ENCODE data around the gene CNGA1. TPM values are rescaled to one million over a fixed set of nuclear protein-coding genes. Genes with fewer than 3 reads are reported as not detected.

CNGA1 gene
- not detected for polyA plus RNA-seq (2013, experiment 1 of 2)
- 0.89 TPM for polyA plus RNA-seq (2013, experiment 2 of 2)

DNA sequence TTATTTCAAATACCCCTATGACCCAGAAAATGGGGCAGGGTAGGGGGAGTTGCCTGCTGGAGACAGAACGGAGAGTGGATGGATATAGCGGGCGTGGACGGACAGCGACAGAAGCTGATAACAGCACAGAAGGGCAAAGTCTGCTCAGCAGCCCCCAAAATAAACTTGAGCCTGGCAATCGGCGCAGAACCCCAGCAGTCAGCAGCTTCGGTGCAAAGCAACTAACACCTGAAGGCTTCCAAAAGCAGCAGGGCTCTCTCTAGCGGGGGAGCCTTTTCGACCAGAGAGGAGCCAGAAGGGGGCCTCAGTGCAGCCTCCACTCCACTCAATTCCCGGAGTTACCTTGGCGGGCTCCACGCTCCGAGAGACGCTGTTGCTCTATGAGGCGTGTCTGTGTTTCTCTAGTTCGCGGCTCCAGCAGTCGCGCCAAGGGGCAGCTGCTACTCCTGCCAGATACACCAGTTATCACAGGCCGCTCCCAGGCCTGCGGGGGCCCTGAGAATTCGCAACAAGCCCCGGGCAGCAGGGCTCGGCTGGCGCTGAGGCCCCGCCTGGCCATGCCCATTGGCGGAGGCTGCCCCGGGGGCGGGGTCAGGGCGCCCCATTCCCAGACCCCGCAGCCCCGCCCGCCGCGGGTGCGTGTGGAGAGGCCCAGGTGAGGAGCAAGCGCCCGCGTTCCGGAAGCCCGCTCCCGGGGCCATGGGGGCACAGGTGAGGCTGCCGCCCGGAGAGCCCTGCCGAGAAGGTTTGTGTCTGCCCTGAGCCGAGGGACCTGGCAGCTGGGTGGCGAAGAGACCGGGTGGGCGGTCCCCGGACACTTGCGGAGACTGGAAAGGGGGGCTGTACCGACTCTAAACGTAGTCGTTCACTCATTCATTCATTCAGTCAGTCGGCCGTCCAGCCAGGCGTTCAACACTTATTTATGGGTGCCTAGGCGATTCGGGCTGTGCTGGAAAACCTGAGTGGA is at the start of gene CNGA1, which contains the start of gene NIPAL1:
Gene CNGA1 (minus strand): TSS at position 541 of the 967 bp plus-strand sequence. CDS start 63,992 bp downstream, outside the sequence.
Gene NIPAL1 (plus strand): TSS at position 632 of the 967 bp plus-strand sequence. CDS start 68 bp downstream, at position 700.
- Histone ChIP-seq H3K27me3 (ENCODE audit: insufficient read depth, low read length) (peaks cover 19% of the 10 kb centered on the region), H3K4me1 (ENCODE audit: insufficient read depth, low read length) (peaks cover 25% of the 10 kb centered on the region), H3K27ac (ENCODE audit: low read depth, low read length) (peak within 1 kb of the TSS; percentile 39; the same call in 1 of the 2 replicates), H3K4me3 (ENCODE audit: low read length) (peak within 1 kb of the TSS; percentile 80), H3K36me3 (ENCODE audit: insufficient read depth, low read length) (no peaks in the 10 kb centered on the region), H3K9ac (ENCODE audit: low read depth, low read length) (peak within 1 kb of the TSS; percentile 66), H3K9me3 (ENCODE audit: insufficient read depth, low read depth, low read length) (no peaks in the 10 kb centered on the region)
- 3% methylated on average over 60 of the region's 60 CpGs for WGBS

DNA sequence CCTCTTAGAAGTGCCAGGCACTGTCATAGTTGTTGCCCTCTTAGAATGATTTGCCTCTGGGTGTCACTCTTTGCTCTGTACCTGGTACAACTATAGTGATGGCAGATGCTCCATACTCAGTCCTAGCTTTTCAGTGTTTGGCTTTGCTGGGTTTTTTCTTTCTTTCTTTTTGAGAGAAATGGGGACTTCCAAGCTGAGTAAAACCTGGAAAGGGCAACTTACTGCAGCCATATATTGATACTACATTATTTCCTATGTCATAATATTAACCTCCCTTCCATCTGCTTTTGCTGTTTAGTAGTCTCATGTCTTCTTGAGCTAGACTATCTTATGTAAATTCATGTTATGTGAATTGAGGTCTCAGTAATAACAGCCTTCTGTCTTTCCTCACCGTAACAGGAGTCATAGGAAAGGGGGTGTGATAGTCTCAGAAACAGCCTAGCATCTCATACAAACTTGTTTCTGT is 49.1 kb upstream of the CNGA1 start:
- Histone ChIP-seq H3K9me3 (ENCODE audit: insufficient read depth, low read depth, low read length) (no peaks in the 10 kb centered on the region), H3K9ac (ENCODE audit: low read depth, low read length) (no peak overlapping the region), H3K36me3 (ENCODE audit: insufficient read depth, low read length) (no peaks in the 10 kb centered on the region), H3K4me1 (ENCODE audit: insufficient read depth, low read length) (no peaks in the 10 kb centered on the region), H3K4me3 (ENCODE audit: low read length) (no peak overlapping the region), H3K27me3 (ENCODE audit: insufficient read depth, low read length) (no peaks in the 10 kb centered on the region), H3K27ac (ENCODE audit: low read depth, low read length) (no peak overlapping the region)
- WGBS, result 100% methylated on average over 1 of the region's 1 CpG

- Histone ChIP-seq H3K9me3 (ENCODE audit: insufficient read depth, low read depth, low read length) (no peaks in the 10 kb centered on the region), H3K4me1 (ENCODE audit: insufficient read depth, low read length) (no peaks in the 10 kb centered on the region), H3K27me3 (ENCODE audit: insufficient read depth, low read length) (no peaks in the 10 kb centered on the region), H3K4me3 (ENCODE audit: low read length) (no peak overlapping the region), H3K27ac (ENCODE audit: low read depth, low read length) (no peak overlapping the region), H3K36me3 (ENCODE audit: insufficient read depth, low read length) (no peaks in the 10 kb centered on the region), H3K9ac (ENCODE audit: low read depth, low read length) (no peak overlapping the region)
- 92% methylated on average over 3 of the region's 3 CpGs for WGBS
These were observed 47.9 kb upstream of the CNGA1 start for GRCh38 chr4:48064349-48064748.

GRCh38 chr4:48058617-48059530 is 42.4 kb upstream of the CNGA1 start:
- Histone ChIP-seq H3K9me3 (ENCODE audit: insufficient read depth, low read depth, low read length) (no peaks in the 10 kb centered on the region; the same call in 1 of the 2 replicates), H3K9ac (ENCODE audit: low read depth, low read length) (no peak overlapping the region), H3K27me3 (ENCODE audit: insufficient read depth, low read length) (no peaks in the 10 kb centered on the region), H3K4me3 (ENCODE audit: low read length) (no peak overlapping the region), H3K27ac (ENCODE audit: low read depth, low read length) (no peak overlapping the region), H3K4me1 (ENCODE audit: insufficient read depth, low read length) (no peaks in the 10 kb centered on the region), H3K36me3 (ENCODE audit: insufficient read depth, low read length) (no peaks in the 10 kb centered on the region)
- WGBS, result 85% methylated on average over 5 of the region's 5 CpGs

- no peak overlapping the region for H3K27ac ChIP-seq (ENCODE audit: low read depth, low read length)
- H3K36me3 ChIP-seq (ENCODE audit: insufficient read depth, low read length), result no peaks in the 10 kb centered on the region
- no peak overlapping the region for H3K9ac ChIP-seq (ENCODE audit: low read depth, low read length)
- no peak overlapping the region for H3K4me3 ChIP-seq (ENCODE audit: low read length)
- no peaks in the 10 kb centered on the region for H3K4me1 ChIP-seq (ENCODE audit: insufficient read depth, low read length)
- no peaks in the 10 kb centered on the region for H3K27me3 ChIP-seq (ENCODE audit: insufficient read depth, low read length)
- H3K9me3 ChIP-seq (ENCODE audit: insufficient read depth, low read depth, low read length), result no peaks in the 10 kb centered on the region
- WGBS, result 100% methylated on average over 1 of the region's 1 CpG
These were observed 34.6 kb upstream of the CNGA1 start for GRCh38 chr4:48051078-48051477.

GRCh38 chr4:48049483-48049882 is 33.0 kb upstream of the CNGA1 start:
- H3K36me3 ChIP-seq (ENCODE audit: insufficient read depth, low read length), result no peaks in the 10 kb centered on the region
- no peaks in the 10 kb centered on the region for H3K4me1 ChIP-seq (ENCODE audit: insufficient read depth, low read length)
- H3K9ac ChIP-seq (ENCODE audit: low read depth, low read length), result no peak overlapping the region
- no peak overlapping the region for H3K4me3 ChIP-seq (ENCODE audit: low read length)
- no peaks in the 10 kb centered on the region for H3K9me3 ChIP-seq (ENCODE audit: insufficient read depth, low read depth, low read length)
- WGBS, result 92% methylated on average over 8 of the region's 8 CpGs
- H3K27ac ChIP-seq (ENCODE audit: low read depth, low read length), result no peak overlapping the region
- no peaks in the 10 kb centered on the region for H3K27me3 ChIP-seq (ENCODE audit: insufficient read depth, low read length)

DNA sequence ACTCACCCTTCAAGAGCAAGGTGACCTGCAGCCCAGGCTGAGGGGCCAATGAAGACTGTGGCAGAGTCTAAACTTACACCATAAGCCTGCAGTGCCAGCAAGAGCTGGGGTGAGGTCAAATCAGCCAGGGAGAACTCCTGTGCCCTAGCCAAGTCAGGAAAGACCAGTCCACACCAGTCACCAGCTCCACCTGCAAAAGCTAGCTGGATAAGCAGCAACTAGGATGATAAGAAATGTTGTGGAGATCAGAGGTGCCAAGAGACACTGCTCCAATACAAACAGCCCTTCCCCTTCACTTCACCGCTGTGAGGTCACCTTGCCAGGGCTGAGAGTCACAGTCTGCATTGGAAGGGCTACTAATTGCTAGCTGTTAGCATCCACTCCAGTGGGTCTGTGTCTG is 31.4 kb upstream of the CNGA1 start:
- no peaks in the 10 kb centered on the region for H3K27me3 ChIP-seq (ENCODE audit: insufficient read depth, low read length)
- no peak overlapping the region for H3K9ac ChIP-seq (ENCODE audit: low read depth, low read length)
- no peak overlapping the region for H3K4me3 ChIP-seq (ENCODE audit: low read length)
- H3K9me3 ChIP-seq (ENCODE audit: insufficient read depth, low read depth, low read length), result no peaks in the 10 kb centered on the region
- 80% methylated on average over 1 of the region's 1 CpG for WGBS
- H3K27ac ChIP-seq (ENCODE audit: low read depth, low read length), result no peak overlapping the region
- no peaks in the 10 kb centered on the region for H3K36me3 ChIP-seq (ENCODE audit: insufficient read depth, low read length)
- H3K4me1 ChIP-seq (ENCODE audit: insufficient read depth, low read length), result no peaks in the 10 kb centered on the region

DNA sequence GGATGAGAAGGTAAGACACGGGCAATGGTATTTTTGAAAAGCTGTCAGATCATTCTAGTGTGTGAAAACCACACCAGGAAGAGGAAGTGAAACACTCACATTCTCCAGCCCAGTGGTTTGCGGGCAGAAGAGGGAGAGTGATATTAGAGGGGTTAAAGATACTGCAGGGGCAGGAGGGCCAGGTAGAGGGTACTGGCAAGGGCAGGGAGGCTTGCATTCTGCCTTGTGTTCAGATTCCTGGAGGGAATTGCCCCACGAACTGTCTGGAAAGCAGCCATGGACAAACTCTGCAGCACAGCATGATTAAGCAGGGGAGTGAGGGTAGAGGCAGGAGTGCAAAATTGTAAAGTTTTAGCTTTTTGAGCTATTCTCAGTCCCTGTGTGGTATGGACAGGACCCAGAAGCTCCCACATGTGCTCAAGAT is 31.0 kb upstream of the CNGA1 start:
- H3K36me3 ChIP-seq (ENCODE audit: insufficient read depth, low read length), result no peaks in the 10 kb centered on the region
- H3K27ac ChIP-seq (ENCODE audit: low read depth, low read length), result no peak overlapping the region
- 86% methylated on average over 3 of the region's 3 CpGs for WGBS
- no peak overlapping the region for H3K9ac ChIP-seq (ENCODE audit: low read depth, low read length)
- peaks cover 5% of the 10 kb centered on the region; the same call in 1 of the 2 replicates for H3K4me1 ChIP-seq (ENCODE audit: insufficient read depth, low read length)
- no peaks in the 10 kb centered on the region for H3K27me3 ChIP-seq (ENCODE audit: insufficient read depth, low read length)
- H3K4me3 ChIP-seq (ENCODE audit: low read length), result no peak overlapping the region
- no peaks in the 10 kb centered on the region for H3K9me3 ChIP-seq (ENCODE audit: insufficient read depth, low read depth, low read length)

DNA sequence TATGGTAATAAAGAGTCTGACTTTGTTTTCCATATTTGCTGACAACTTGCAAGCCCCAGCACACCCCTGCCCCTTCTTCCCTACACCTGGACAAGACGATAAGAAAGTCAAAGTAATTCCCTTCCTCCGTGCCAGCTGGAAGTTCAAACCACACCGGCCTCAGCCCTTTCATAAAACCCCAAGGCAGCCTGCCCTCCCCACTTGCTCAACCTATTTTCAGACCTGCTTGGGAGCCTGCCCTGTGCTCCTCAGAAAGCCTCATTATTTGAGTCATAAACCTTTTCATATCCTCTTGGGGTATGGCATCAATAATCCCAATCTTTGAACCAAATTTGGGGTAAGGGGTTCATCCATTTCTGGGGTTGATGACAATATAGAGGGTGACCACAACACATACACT is 29.6 kb upstream of the CNGA1 start:
- Histone ChIP-seq H3K4me3 (ENCODE audit: low read length) (no peak overlapping the region), H3K27me3 (ENCODE audit: insufficient read depth, low read length) (no peaks in the 10 kb centered on the region), H3K9ac (ENCODE audit: low read depth, low read length) (no peak overlapping the region), H3K27ac (ENCODE audit: low read depth, low read length) (no peak overlapping the region), H3K4me1 (ENCODE audit: insufficient read depth, low read length) (peaks cover 8% of the 10 kb centered on the region; the same call in 1 of the 2 replicates), H3K36me3 (ENCODE audit: insufficient read depth, low read length) (no peaks in the 10 kb centered on the region), H3K9me3 (ENCODE audit: insufficient read depth, low read depth, low read length) (no peaks in the 10 kb centered on the region)
- WGBS, result 87% methylated on average over 3 of the region's 3 CpGs

- H3K4me1 ChIP-seq (ENCODE audit: insufficient read depth, low read length), result peaks cover 8% of the 10 kb centered on the region; the same call in 1 of the 2 replicates
These were observed 27.8 kb upstream of the CNGA1 start for GRCh38 chr4:48044298-48044697.

More at GRCh38 chr4:48044298-48044697, 27.8 kb upstream of the CNGA1 start:
- Histone ChIP-seq H3K9me3 (ENCODE audit: insufficient read depth, low read depth, low read length) (no peaks in the 10 kb centered on the region), H3K4me3 (ENCODE audit: low read length) (no peak overlapping the region), H3K27ac (ENCODE audit: low read depth, low read length) (no peak overlapping the region), H3K27me3 (ENCODE audit: insufficient read depth, low read length) (no peaks in the 10 kb centered on the region), H3K36me3 (ENCODE audit: insufficient read depth, low read length) (no peaks in the 10 kb centered on the region), H3K9ac (ENCODE audit: low read depth, low read length) (no peak overlapping the region)
- WGBS, result 100% methylated on average over 1 of the region's 2 CpGs
